DOHH2 (cell line): ENCODE results near the gene IQSEC1.

Experiments used
- H3F3A ChIP-seq: fragments of 200-600 bp; sonication (generic), shearing (Covaris generic); 2 replicates; pipeline ENCODE4 v1.6.0; 2016; ENCODE audit warnings: antibody characterized with exemption, mild to moderate bottlenecking; ENCODE audit not compliant: control insufficient read depth, insufficient read depth
- H3K27ac ChIP-seq: fragments of 200-600 bp; sonication (generic); 2 replicates; pipeline ENCODE4 v1.5.1; 2014; ENCODE audit warnings: low read depth, mild to moderate bottlenecking, low read length, moderate library complexity
- H3K27me3 ChIP-seq: fragments of 200-600 bp; sonication (generic); 2 replicates; pipeline ENCODE4 v1.6.1; 2014; ENCODE audit warnings: mild to moderate bottlenecking, low read length, mixed read lengths; ENCODE audit not compliant: control insufficient read depth
- H3K36me3 ChIP-seq: fragments of 200-600 bp; sonication (generic); 2 replicates; pipeline ENCODE4 v1.6.1; 2014; ENCODE audit warnings: mild to moderate bottlenecking, low read length, moderate library complexity, mixed read lengths; ENCODE audit not compliant: control insufficient read depth
- H3K4me1 ChIP-seq: fragments of 200-600 bp; sonication (generic); 2 replicates; pipeline ENCODE4 v1.6.1; 2014; ENCODE audit warnings: mild to moderate bottlenecking, low read length, mixed read lengths; ENCODE audit not compliant: control insufficient read depth
- H3K4me2 ChIP-seq: fragments of 200-600 bp; sonication (generic); 2 replicates; pipeline ENCODE4 v1.6.0; 2014; ENCODE audit warnings: mild to moderate bottlenecking, low read length, moderate library complexity
- H3K4me3 ChIP-seq: fragments of 200-600 bp; sonication (generic); 2 replicates; pipeline ENCODE4 v1.5.1; 2014; ENCODE audit warnings: mild to moderate bottlenecking, low read length, mixed read lengths
- H3K79me2 ChIP-seq: fragments of 200-600 bp; sonication (generic); 2 replicates; pipeline ENCODE4 v1.6.1; 2014; ENCODE audit warnings: mild to moderate bottlenecking, low read length, mixed read lengths; ENCODE audit not compliant: control insufficient read depth
- H3K9me2 ChIP-seq: fragments of 200-600 bp; sonication (generic); replicated peaks from 2 replicates; pipeline ENCODE4 v1.6.1; 2014; ENCODE audit warnings: mild to moderate bottlenecking, low read length, mixed read lengths; ENCODE audit not compliant: control insufficient read depth
- H3K9me3 ChIP-seq: fragments of 200-600 bp; sonication (generic); 2 replicates; pipeline ENCODE4 v1.6.1; 2014; ENCODE audit warnings: antibody characterized with exemption, low read length, mixed read lengths; ENCODE audit not compliant: control insufficient read depth, insufficient read depth
- H4K20me1 ChIP-seq: fragments of 200-600 bp; sonication (generic); 2 replicates; pipeline ENCODE4 v1.6.0; 2014; ENCODE audit warnings: low read depth, mild to moderate bottlenecking, antibody characterized with exemption, low read length, moderate library complexity; ENCODE audit not compliant: control insufficient read depth, insufficient read depth
- EZH2phosphoT487 ChIP-seq: fragments of 200-600 bp; sonication (generic); IDR thresholded peaks from 2 replicates; pipeline ENCODE4 v1.6.1; 2017; ENCODE audit warnings: borderline replicate concordance, mild to moderate bottlenecking, antibody characterized with exemption, low read length, moderate library complexity, mixed read lengths
- TF ChIP-seq, protein P1 (sequence below): fragments of 200-600 bp; sonication (generic); IDR thresholded peaks from one replicate; pipeline ENCODE4 v1.5.1; 2014; ENCODE audit warnings: antibody characterized with exemption, mild to moderate bottlenecking, low read depth, low read length; ENCODE audit not compliant: poor library complexity, severe bottlenecking

Gene IQSEC1

DNA sequence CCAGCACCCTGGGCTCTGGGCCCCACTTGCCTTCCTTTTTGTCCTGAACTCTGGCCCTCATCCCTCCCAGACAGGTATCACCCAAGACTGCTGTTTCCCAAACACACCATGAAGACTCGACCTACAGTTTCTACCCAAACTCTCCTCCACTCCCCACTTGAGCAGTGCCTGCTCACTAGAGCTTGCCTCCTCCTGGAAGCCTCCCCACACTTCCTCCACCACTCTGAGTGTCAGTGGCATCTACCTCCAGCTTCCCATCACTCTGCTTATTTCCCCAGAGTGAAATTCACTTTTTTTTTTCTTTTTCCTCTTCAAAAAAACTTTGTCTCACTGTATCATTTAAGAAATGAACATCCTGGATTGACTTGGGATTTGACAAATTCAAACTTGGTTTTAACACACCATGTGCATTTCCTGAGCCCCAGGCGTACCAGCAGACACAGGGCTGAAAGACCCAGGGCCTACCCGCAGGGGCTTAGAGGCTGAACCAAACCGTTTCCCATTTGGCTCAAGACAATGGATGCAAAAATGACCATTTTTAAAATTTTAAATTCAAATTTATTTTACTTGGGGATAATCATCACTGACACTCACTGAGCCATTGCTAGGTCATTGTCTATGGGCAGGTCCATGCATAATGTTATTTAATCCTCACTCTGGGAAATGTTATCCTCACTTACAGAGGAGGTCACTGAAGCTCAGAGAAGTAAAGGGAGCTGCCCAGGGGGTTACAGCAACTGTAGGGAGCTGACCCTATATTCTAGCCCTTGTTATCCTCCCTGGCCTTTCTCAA is 62.3 kb downstream of the IQSEC1 start:
- H3K27me3 ChIP-seq, result no peaks in the 10 kb centered on the region
- H3K9me2 ChIP-seq, result no peaks in the 10 kb centered on the region
- no peaks in the 10 kb centered on the region for H4K20me1 ChIP-seq
- H3K4me3 ChIP-seq, result peak overlapping the region; percentile 11
- H3K27ac ChIP-seq, result peak overlapping the region; percentile 44
- H3F3A ChIP-seq, result peaks cover 25% of the 10 kb centered on the region
- H3K4me1 ChIP-seq, result peaks cover 97% of the 10 kb centered on the region
- TF ChIP-seq, protein P1, sequence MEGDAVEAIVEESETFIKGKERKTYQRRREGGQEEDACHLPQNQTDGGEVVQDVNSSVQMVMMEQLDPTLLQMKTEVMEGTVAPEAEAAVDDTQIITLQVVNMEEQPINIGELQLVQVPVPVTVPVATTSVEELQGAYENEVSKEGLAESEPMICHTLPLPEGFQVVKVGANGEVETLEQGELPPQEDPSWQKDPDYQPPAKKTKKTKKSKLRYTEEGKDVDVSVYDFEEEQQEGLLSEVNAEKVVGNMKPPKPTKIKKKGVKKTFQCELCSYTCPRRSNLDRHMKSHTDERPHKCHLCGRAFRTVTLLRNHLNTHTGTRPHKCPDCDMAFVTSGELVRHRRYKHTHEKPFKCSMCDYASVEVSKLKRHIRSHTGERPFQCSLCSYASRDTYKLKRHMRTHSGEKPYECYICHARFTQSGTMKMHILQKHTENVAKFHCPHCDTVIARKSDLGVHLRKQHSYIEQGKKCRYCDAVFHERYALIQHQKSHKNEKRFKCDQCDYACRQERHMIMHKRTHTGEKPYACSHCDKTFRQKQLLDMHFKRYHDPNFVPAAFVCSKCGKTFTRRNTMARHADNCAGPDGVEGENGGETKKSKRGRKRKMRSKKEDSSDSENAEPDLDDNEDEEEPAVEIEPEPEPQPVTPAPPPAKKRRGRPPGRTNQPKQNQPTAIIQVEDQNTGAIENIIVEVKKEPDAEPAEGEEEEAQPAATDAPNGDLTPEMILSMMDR, result no peak
- TF ChIP-seq EZH2phosphoT487, result no peak
- no peaks in the 10 kb centered on the region; the same call in none of the 2 replicates for H3K36me3 ChIP-seq
- no peaks in the 10 kb centered on the region for H3K9me3 ChIP-seq
- H3K79me2 ChIP-seq, result no peaks in the 10 kb centered on the region
- peak overlapping the region; percentile 88 for H3K4me2 ChIP-seq

DNA sequence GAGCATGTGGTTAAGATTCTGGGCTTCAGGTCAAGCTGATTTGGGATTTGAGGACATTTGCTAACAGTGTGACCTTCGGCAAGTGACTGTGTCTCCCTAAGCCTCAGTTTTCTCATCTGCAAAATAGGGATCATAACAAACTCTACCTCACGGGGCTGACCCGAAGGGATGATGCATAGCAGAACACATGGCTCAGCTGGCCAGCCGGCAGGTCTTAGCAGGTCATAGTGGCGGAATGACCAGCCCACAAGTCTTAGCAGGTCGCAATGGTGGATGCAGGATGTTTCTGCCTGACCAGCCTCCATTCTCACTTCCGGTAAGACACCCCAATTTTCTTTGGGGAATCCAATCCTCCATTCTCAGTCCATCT is 63.3 kb downstream of the IQSEC1 start:
- no peaks in the 10 kb centered on the region for H4K20me1 ChIP-seq
- H3K27me3 ChIP-seq, result no peaks in the 10 kb centered on the region
- H3K79me2 ChIP-seq, result no peaks in the 10 kb centered on the region
- no peaks in the 10 kb centered on the region; the same call in 1 of the 2 replicates for H3K36me3 ChIP-seq
- peak overlapping the region; percentile 42 for H3K27ac ChIP-seq
- no peaks in the 10 kb centered on the region for H3K9me2 ChIP-seq
- no peaks in the 10 kb centered on the region for H3K9me3 ChIP-seq
- H3K4me1 ChIP-seq, result peaks cover 97% of the 10 kb centered on the region
- H3K4me2 ChIP-seq, result peak overlapping the region; percentile 88
- no peak for TF ChIP-seq EZH2phosphoT487
- TF ChIP-seq, protein P1, result no peak
- peak overlapping the region; percentile 46 for H3K4me3 ChIP-seq
- H3F3A ChIP-seq, result peaks cover 21% of the 10 kb centered on the region

DNA sequence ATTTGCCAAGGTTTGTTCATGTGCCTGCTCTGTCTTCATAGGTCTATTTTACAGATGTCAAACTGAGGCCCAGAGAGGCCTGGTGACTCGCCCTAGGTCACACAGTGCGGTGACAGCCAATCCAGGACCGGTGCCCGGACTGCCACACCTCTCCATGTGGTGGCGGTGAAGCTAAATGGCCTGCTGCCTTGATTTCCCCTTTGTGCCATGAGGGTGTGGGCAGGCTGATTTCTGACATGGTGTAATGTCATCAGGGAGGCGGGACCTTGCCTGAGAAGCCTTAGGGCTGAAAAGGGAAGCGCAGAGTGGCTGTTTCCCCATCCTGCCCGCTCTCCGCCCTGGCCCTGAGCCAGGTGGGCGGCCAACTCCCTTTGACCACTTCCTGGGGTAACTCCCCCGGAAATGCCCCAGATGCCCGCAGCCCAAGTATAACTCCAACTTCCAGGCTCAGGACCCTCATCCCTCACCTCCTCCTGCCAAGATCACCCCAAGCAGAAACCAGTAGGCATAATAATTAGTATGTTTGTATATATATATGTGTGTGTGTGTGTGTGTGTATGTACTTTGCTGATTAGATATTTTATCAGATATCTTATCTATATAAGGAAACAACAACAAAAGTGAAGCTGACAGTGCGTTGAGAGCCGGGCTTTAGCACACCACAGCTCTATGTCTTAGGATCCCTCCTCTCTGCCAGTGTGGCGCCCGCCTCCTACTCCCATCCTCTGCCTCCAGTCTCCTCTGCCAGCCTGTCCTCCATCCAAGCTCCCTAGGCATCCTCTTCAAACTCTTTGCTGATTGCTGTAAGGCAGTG is 63.9 kb downstream of the IQSEC1 start:
- Histone ChIP-seq H3K4me2 (peak overlapping the region; percentile 88), H3K36me3 (no peaks in the 10 kb centered on the region; the same call in 1 of the 2 replicates), H3K4me1 (peaks cover 97% of the 10 kb centered on the region), H3F3A (peaks cover 21% of the 10 kb centered on the region), H3K9me2 (no peaks in the 10 kb centered on the region), H3K27ac (peak overlapping the region; percentile 42), H3K27me3 (no peaks in the 10 kb centered on the region), H4K20me1 (no peaks in the 10 kb centered on the region), H3K4me3 (peak overlapping the region; percentile 46), H3K79me2 (no peaks in the 10 kb centered on the region), H3K9me3 (no peaks in the 10 kb centered on the region)
- no peak for TF ChIP-seq EZH2phosphoT487
- TF ChIP-seq, protein P1, result no peak
